H1 (cell line): ENCODE data around the gene HLA-F.

Experiments
- HDAC2 ChIP-seq, 2 experiments: fragments of 300-600 bp in 1 of 2; sonication (generic) in 1 of 2; IDR thresholded peaks; 2 replicates each; pipeline ENCODE4 v1.6.1; 2011 to 2012; ENCODE audit warnings: low read depth in 2 of 2, low read length in 2 of 2, mild to moderate bottlenecking in 2 of 2, moderate library complexity in 2 of 2, borderline replicate concordance in 1 of 2, inconsistent platforms in 1 of 2
- JUN ChIP-seq: IDR thresholded peaks from 2 replicates; pipeline ENCODE4 v1.6.1; 2011; ENCODE audit warnings: low read depth, mild to moderate bottlenecking, improper control_type of control experiment, low read length
- POLR2A ChIP-seq, 2 experiments: IDR thresholded peaks; 1 replicate in 1 of 2; 2 replicates in 1 of 2; pipeline ENCODE4 v1.6.1; 2011; ENCODE audit warnings: low read depth in 2 of 2, low read length in 2 of 2, mild to moderate bottlenecking in 2 of 2; ENCODE audit errors: control extremely low read depth in 1 of 2
- RFX5 ChIP-seq: IDR thresholded peaks from 2 replicates; pipeline ENCODE4 v1.6.1; 2011; ENCODE audit warnings: low read depth, low read length, improper control_type of control experiment, borderline replicate concordance
- SIN3A ChIP-seq, 2 experiments: IDR thresholded peaks in 1 of 2; conservative IDR thresholded peaks in 1 of 2; 2 replicates each; pipeline ENCODE4 v1.6.1; 2011 to 2012; ENCODE audit warnings: low read length in 2 of 2, improper control_type of control experiment in 1 of 2, low read depth in 1 of 2, mild to moderate bottlenecking in 1 of 2
- SP1 ChIP-seq: IDR thresholded peaks from 2 replicates; pipeline ENCODE4 v1.6.1; 2011; ENCODE audit warnings: low read depth, low read length
- TAF1 ChIP-seq: IDR thresholded peaks from 2 replicates; pipeline ENCODE4 v1.6.1; 2011; ENCODE audit warnings: mild to moderate bottlenecking, low read depth, low read length
- TF ChIP-seq, protein P1 (sequence below), 3 experiments: IDR thresholded peaks; 1 replicate in 2 of 3; 2 replicates in 1 of 3; pipeline versions ENCODE4 v1.5.1 to v1.6.1; 2011; ENCODE audit warnings: low read length in 3 of 3, mild to moderate bottlenecking in 3 of 3, inconsistent platforms in 2 of 3, low read depth in 1 of 3, moderate library complexity in 1 of 3; ENCODE audit not compliant: insufficient read depth in 1 of 3; ENCODE audit errors: control extremely low read depth in 1 of 3

DNA sequence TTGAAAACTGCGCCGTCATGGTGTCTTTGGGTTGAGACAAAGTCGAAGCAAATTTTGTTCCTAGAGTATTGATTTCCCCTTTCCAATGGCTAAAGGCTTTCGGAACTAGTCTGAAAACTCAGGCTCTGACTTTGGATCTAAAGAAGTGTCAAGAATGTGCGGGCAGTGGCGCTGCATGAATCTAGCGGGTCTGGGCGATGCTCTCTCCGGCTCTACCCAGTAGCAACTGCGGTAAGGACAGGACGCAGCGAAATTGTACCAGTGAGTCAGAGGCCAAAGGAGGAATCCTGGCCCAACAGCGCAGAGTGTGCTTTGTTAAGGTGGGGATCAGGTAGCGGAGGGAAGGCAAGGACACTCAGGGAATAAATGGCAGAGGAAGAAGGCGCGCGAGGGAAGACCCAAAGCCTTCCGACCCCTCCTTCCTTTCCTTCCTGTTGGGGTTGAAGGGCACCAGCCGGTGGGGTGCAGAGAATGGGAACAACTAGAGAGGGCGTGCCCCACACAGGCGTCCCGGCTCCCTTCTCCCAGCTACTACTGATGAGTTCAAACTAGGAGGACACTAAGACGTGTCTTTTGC is 32.1 kb downstream of the HLA-F start:
- TF ChIP-seq, protein P1, sequence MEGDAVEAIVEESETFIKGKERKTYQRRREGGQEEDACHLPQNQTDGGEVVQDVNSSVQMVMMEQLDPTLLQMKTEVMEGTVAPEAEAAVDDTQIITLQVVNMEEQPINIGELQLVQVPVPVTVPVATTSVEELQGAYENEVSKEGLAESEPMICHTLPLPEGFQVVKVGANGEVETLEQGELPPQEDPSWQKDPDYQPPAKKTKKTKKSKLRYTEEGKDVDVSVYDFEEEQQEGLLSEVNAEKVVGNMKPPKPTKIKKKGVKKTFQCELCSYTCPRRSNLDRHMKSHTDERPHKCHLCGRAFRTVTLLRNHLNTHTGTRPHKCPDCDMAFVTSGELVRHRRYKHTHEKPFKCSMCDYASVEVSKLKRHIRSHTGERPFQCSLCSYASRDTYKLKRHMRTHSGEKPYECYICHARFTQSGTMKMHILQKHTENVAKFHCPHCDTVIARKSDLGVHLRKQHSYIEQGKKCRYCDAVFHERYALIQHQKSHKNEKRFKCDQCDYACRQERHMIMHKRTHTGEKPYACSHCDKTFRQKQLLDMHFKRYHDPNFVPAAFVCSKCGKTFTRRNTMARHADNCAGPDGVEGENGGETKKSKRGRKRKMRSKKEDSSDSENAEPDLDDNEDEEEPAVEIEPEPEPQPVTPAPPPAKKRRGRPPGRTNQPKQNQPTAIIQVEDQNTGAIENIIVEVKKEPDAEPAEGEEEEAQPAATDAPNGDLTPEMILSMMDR (IDR thresholded peaks at IDR 0.05; ENCODE audit: control extremely low read depth in 1 of 3, insufficient read depth in 1 of 3, low read depth in 1 of 3, low read length in 3 of 3) = no peak
- no peak for TF ChIP-seq SIN3A (conservative IDR thresholded peaks at IDR 0.05 in 1 of 2, IDR thresholded peaks at IDR 0.05 in 1 of 2; ENCODE audit: low read depth in 1 of 2, low read length in 2 of 2)
- TF ChIP-seq SP1 = no peak
- no peak for TF ChIP-seq POLR2A (IDR thresholded peaks at IDR 0.05; ENCODE audit: control extremely low read depth in 1 of 2, low read depth in 2 of 2, low read length in 2 of 2)
- TF ChIP-seq RFX5 = no peak
- TF ChIP-seq HDAC2 (IDR thresholded peaks at IDR 0.05; ENCODE audit: borderline replicate concordance in 1 of 2, low read depth in 2 of 2, low read length in 2 of 2) = no peak
- no peak for TF ChIP-seq TAF1
- TF ChIP-seq JUN = no peak
